HG02870 (cell line): ENCODE results near the gene ITPK1.
"Not testable (repeated sequence)": the region's sequence is repeated elsewhere in the genome, so short reads cannot be mapped to it uniquely, and the experiment has no call there.

Source experiments
- ATAC-seq: cut with Tn5 transposase; IDR thresholded peaks from one replicate; pipeline ENCODE4 v1.9.1; 2021; ENCODE audit warnings: mild to moderate bottlenecking, moderate library complexity; ENCODE audit not compliant: unreplicated experiment

ITPK1 gene

DNA sequence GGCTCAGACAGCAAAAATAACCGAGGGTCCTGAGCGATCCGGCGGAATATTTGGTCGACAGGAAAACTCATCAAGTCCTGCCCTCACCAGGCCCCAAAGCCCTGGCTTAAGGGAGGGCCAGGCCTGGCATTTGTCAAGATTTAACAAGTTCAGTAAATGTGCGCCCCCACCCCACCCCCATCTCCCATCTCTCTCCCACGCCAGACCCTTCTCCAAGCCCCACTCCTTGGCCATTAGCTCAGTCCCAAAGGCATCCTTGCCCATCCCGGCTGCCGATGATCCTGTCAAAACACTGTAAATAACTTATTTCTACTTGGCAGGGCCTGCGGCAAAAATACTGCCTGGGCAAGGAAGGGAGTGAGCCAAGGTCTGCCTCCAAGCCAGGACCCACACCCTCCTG lies 52.8 kb downstream of the ITPK1 start:
- no peak for ATAC-seq

DNA sequence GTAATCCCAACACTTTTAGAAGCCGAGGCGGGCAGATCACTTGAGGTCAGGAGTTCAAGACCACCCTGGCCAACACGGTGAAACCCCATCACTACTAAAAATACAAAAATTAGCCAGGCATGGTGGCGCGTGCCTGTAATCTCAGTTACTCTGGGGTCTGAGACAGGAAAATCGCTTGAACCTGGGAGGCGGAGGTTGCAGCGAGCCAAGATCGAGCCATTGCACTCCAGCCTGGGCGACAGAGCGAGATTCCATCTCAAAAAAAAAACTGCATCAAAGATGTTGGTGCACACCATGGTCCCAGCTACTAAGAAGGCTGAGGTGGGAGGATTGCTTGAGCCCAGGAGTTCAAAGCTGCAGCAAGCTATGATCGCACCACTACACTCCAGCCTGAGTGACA lies 53.7 kb downstream of the ITPK1 start:
- ATAC-seq: not testable (repeated sequence)

DNA sequence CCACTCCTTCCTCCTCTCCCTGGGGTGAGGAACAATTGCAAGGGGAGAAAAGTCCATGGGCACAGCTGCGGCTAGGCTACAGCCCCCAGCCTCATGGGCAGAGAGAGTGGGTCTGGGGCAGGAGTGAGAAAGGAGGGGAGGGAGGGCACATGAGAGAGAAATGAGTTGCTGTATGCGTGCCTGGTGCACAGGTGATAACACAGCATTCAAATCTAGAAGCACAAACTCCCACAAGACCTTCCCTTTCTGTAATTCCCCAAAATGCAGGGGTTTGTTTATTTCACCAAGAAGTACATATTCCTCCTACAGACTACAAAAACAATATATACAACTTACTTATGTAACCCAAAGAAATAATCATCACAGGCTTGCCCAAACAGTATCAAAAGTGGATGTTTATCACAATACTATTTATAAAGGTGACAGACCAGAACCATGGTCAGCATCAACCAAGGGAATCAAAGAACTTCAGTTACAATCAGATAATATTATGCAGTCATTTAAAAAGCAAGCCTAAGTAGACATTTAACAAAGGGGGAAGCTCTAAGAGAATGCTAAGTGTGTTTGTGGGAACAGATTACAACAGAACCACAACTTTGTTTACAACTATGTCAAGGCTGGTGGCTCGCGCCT lies 54.2 kb downstream of the ITPK1 start:
- ATAC-seq: no peak

DNA sequence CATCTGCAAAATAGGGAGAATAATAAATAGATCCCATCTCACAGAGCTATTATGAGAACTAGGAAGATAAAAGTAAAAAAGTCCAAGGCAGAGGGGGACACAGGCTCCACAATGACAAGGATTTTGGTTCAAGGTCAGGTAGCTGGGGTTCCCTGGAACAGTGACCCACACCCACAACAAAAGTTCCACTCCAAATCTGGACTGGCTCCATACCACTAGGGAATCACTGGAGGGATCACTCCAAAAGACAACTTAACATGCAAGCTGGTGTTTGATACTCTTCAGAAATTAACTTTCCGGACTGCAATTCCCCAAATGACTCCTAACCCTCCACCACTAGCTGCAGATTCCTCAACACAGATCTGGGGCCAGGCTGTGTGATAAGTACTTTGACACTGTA lies 54.9 kb downstream of the ITPK1 start:
- no peak for ATAC-seq

DNA sequence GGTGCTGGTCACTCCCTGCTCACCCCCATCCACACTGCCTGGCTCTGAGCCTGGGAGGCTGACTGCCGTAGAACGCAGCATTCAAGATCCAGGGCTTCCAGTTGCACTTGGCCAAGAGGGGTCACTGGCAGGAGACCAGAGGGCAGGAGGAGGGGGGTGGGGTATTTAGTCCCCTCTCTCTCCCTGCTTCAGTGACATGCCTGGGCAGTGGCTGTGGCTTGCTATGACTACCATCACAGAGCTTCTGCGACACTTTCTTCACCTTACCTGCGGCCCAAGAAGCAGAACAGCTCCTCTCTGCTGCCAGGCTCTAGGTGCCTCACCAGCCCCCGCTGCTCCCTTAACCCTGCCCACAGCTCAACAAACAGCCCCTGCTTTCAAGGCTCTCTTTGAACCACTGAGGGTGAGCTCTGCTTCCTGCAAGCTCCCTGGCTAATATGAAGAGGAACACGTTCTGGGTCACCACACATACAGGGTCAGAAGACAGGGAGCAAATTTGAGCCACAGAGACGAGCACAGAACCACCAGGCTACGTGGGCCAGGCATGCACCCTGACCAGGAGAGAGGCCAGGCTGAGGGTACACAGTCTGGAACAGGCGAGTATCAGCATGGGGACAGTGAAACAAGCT lies 55.7 kb downstream of the ITPK1 start:
- no peak for ATAC-seq

DNA sequence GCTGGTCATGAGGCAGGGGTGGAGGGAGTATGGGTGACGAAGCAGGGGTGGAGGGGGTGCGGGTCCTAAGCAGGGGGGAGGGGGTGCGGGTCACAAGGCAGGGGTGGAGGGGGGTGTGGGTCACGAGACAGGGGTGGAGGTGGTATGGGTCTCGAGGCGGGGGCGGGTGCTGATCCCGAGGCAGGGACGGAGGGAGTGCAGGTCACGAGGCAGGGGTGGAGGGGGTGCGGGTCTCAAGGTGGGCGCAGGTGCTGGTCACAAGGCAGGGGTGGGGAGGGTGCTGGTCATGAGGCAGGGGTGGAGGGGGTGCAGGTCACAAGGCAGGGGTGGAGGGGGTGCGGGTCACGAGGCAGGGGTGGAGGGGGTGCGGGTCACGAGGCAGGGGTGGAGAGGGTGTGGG lies 56.5 kb downstream of the ITPK1 start:
- ATAC-seq: no peak

DNA sequence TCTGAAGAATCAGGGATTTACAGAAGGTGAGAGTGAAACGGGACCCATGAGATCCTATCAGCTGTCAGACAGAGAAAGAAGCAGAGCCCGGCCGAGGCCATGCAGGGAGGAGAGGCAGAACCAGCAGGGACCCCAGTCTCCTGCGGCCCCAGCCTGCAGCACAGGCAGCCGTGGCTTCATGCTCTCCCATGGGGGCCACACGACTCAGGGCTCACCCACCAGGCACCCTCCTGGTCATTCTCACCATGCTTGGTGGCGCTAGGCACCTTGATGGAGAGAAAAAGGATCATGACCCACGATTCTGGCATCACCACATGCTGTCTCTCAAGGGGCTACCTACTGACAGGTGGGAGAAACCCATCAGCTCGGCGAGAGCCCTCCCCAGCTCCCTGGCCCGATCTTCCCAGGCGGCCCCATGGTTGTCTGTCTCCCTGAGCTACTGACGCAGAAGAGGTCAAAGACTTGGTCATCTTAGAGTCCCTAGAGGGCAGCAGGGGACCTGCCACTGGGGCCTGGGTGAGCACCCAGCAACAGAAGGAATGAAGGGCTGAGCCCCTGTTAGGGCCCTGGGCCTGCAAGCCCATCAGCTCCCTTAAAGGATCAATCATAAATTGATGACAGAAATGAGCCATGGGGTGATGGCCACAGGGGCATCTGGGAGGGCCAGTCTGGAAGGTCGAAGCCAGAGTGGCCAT lies 58.0 kb downstream of the ITPK1 start:
- ATAC-seq: no peak

DNA sequence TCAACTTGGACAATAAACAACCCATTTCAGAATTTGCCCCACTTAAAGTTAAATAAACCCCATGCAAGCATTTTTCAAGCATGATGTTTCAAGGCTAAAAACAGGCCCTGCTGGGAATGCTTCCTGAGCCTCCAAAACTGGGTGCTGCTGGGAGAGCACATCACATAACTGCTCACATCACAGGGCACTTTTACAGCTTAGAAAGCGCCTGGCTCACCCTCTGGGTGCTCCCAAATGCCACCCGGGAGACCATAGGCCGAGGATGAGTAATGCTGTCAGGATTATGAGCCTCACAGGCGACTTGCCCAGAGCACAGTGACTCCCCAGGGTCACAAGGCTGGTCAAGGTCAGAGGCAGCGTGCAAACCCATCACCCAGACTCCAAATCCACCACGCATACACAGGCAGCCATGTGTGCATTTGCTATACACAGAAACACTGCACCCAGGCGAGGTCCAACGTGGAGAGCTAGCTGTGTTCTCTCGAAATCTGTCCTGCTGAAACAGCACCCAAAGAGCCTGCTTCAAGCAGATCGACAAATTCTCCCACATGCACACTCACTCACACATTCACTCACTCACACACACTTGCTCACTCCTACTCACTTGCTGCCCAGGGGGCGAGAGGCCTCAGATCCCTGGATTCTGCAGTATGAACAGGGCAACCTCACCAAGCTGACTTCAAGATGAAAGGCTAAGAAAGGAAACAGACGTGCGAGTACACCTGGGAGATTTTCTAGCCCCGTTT lies 58.7 kb downstream of the ITPK1 start:
- ATAC-seq: no peak

DNA sequence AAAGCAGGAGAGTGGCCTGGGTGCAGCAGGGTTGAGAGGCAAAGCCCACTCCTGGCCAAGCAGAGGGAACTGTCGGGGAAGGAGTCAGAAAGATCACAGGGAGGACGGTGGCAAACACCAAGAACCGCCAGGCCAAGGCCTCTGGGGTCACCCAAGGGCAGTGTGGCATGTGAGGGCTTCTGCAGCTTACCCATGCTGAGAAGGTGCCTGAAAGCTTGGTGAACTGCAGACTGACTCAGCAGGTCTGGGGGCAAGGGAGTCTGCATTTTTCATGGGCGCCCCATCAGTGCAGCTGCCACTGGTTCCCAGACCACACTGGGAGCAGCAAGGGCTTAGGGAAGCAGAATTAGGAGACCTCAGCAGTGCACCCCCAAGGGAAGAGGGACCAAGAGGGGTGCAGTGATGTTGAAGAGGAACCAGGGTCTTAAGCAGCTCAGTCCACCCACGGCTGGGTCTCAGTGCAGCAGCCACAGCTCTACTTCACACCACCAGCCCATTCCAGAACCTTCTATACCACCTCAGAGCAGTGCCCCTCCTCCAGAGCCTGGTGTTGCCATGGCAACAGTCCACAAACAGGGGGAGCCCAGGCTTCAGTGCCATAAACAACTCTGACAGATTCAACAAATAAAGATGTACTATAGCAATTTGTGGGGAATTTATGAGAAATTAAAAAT lies 59.4 kb downstream of the ITPK1 start:
- ATAC-seq: no peak

DNA sequence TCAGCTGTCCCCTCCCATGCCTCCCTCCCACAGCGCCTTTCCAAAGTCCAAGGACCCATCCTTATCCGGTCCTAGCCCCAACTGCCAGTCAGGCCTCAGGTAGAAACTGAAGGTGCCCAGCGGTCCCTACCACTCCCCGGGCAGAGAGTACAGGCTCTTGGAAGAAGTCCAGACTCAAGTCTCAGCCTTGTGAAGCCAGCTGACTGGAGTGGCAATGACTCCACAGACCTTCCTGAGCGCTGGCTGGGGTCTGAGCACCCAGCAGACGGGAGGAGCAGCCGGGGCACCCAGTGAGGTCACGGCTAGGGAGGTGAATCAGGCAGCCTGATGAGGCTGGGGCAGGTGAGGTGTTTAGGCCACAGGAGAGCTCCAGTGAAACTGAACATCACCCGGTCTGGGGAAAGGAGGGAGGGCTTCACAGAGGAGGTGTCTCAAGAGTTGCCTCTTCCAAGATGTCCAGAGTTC lies 60.0 kb downstream of the ITPK1 start:
- no peak for ATAC-seq

DNA sequence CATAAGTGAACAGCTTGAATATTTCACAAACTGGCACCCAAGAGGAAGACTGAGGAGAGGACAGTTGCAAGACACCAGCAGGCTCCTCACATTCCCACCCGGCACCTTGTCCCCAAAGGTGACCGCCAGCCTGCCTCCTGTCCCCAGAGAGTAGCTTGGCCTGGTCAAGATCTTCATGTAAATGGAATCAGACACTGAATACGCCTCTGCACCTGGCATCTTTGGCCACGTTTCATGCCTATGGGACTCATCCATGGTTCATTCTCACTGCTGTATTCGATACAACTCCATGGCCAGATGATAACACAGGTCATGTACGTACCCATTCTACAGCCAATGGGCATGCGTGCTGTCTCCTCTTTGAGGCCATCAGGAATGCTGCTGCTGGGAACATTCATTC lies 60.8 kb downstream of the ITPK1 start:
- ATAC-seq: no peak

DNA sequence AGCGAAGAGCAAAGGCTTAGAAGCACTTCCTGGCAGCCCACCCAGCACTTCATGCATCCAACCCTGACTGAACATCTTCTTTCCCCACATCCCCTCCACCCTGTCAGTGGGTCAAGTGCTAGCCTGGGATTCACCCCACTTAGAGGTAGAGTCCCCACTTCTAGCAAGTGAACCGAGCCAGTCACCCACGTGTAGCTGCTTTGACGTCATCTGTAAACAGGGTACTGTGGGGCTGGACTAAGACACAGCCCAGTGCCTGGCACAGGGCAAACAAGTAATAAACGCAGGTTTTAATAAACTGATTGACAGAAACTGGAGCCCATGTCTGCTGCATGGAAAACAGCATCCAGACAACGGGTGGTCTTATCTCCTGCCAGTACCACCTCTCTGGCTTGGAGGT lies 61.7 kb downstream of the ITPK1 start:
- no peak for ATAC-seq

DNA sequence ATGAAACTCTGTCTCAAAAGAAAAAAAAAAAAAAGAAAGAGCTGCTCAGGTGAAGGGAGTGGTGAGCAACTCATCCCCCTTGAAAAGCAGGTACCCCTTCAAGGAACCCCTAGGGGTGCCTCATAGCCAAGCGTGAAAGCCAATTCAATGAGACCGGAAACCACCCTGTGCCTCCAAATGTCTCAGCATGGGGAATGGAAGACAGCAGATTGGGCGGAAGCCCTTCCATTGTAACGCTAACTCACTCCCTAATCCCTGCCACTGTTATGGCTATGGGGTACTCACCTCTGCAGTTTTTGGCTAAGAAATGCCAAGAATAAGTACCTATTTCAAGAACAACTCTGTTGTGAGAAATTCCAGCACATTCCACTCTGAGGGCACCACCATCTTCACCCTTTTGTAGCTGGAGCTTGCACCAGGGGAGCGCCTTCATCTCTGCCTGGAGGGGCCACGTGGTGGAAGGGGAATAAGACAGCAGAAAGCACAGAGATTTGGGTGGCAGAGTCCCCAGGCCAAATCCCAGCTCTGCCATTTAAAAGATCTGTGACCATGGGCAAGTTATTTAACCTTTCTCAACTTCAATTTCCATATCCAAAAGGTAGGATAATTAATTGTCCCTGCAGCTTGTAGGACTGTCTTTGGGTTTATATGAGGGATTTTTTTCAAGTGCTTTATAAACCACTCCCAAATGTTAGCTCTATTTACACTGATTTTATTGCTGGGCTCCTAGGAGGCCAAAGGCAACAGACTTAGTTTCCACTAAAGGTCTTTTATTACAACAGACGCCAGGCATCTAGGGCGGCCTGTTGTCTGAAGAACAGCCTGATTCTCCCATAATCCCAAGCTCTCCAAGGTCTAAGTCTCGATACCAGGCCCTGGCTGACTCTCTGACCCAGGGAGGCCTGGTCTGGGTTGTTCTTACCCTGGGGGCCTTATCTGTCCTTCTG lies 63.9 kb downstream of the ITPK1 start:
- no peak for ATAC-seq

DNA sequence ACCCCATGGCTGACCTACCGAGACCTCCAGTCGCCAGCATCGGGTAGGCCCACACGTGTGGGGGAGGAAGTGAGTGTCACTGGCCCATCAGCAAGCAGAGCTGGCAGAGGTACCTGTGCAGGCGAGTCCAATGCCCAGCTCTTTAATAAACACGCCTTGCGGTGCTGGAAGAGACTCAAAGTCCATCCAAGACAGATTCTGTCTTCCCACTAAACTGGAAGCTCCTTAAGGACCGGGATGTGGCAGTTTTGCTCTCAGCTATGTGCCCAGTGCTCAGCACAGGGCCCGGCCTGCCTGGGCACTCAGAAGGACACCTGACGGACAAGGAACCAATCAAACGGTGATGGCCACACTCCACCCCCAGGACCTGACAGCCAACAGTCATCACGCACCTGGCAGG lies 65.0 kb downstream of the ITPK1 start:
- no peak for ATAC-seq

DNA sequence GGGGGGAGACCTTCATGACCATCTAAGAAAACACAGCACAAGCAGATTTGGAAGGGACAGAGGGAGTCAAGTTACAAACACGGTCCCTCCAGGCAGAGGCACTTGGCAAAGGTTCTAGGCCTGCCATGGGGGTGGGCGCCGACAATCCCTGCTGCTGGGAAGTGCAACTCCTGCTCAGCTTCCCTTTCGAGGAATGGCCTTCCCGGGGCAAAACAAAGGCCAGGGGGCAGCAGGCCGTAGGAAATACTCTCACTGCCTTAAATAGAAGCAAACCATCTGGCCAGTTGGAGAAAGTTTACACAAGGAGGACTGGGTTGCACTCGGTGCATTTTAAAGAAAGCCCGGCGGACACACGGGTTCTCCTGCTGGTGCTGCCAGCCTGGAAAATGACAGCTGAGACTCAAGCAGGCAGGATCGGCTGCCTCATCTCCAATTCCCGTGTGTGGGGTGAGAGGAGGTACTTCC lies 65.8 kb downstream of the ITPK1 start:
- no peak for ATAC-seq

DNA sequence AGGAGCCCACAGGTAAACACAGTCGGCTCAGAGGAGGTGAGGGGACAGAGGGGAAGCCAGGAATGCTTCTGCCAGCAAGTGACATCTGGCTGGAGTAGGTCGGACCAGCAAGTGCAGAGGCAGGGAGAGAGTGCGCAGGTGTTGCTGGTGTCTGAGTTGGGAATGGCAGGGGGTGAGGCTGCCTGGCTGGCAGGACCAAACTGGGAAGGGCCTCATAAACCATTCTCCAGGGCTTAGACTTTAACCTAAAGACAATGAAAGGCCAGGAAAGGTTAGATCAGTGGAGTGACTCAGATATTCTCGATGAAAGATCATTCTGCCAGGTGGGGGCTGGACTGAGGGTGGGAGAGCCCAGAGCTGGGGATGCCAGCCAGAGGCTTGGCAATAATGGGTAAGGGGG lies 66.4 kb downstream of the ITPK1 start:
- no peak for ATAC-seq

DNA sequence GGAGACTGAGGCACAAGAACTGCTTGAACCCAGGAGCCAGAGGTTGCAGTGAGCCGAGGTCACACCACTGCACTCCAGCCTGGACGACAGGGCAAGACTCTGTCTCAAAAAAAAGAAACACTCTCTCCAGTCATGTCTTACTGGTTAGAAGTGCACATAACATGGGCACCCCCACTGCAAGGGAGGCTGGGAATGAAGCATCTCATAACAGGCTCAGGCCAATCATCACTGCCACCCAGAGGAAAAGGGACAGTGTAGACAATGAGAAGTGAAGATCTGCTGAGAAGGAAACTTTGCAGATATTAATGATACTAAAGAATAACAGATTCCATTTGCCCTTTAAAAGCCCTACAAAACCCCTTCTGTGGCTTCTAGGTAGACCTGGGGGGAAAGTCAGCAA lies 66.9 kb downstream of the ITPK1 start:
- ATAC-seq: no peak

DNA sequence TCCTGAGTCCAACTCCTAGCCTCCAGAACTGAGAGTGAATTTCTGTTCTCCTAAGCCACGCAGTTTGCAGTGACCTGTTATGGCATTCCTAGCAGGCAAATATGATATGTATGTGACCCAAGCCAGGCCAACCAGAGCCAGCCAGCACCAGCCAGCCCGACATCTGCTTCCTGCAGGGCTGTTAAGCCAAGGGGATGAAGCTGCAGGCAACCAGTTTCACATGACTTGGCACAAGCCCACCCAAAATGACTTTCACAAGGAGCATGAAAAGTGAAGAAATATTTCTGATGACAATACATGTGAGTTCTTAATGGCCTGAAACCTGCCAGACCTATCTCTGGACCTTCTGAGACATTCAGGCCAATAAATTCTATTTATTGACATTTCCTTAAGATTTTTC lies 68.1 kb downstream of the ITPK1 start:
- ATAC-seq: no peak

DNA sequence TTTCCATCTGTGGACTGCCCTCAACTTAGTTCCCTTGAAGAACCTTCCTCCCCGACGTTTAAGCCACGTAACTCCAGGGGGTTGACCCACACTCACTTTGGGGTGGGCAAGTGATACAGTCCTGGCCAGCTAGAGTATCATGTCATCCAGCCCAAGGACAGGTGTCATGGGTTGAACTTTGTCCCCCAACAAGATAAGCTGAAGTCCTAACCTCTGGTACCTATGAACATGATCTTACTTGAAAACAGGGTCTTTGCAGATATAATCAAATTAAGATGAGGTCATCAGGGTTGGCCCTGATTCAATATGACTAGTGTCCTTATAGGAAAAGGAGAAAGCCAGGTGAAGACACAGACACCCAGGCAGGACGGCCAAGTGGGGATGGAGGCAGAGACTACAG lies 68.6 kb downstream of the ITPK1 start:
- no peak for ATAC-seq

DNA sequence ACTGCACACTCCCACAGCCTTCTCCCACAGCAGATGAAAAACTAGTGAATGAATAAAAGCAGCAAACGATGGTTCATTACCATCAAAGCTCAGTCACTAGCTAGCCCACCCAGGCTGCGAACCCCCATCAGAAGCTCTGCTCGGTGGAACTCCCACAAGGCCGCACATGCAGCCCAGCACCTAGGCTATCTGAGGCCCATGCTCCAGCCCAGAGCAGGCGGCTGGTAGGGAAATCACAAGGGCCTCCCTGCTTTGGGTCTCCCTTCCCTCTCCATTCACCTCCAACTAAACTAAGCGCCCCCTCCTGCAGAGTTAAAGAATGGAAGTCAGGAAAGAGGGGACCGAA lies 69.0 kb downstream of the ITPK1 start:
- no peak for ATAC-seq
